ENCODE measurements around the gene DDX23. TPM values are rescaled to one million over a fixed set of nuclear protein-coding genes. Genes with fewer than 3 reads are reported as not detected.

Gene DDX23
- total and polyA plus RNA-seq, 11 donors: 16.8 to 51.2 (median 35.8) TPM

GRCh38 chr12:48832321-48833060 is 19.5 kb downstream of the DDX23 start:
- Histone ChIP-seq H3K4me1 (no peaks in the 10 kb centered on the region), H3K27me3 (no peaks in the 10 kb centered on the region), H3K9me3 (no peaks in the 10 kb centered on the region), H3K27ac (no peak overlapping the region), H3K36me3 (peaks cover 2 to 100% (median 97%) of the 10 kb centered on the region in 9 donors), H3K4me3 (no peak overlapping the region)
- DNase-seq: peak in 1 of 5 donors; percentile 43
- TF ChIP-seq CTCF (IDR thresholded peaks at IDR 0.05) (no peak), POLR2A (IDR thresholded peaks at IDR 0.05) (no peak)
- ATAC-seq: no peak
- 84 to 91% (median 88%) methylated on average over 12 of the region's 12 CpGs for WGBS, 4 donors
- intact Hi-C loops (cut with DNase I): no loop called here

- 89 to 94% (median 90%) methylated on average over 6 of the region's 6 CpGs for WGBS, 4 donors
- DNase-seq: peak in 1 of 5 donors; percentile 14
- ATAC-seq: no peak
- H3K27me3 ChIP-seq: no peaks in the 10 kb centered on the region
- peaks cover 2 to 98% (median 91%) of the 10 kb centered on the region in 9 donors for H3K36me3 ChIP-seq
- no peaks in the 10 kb centered on the region for H3K4me1 ChIP-seq
- H3K27ac ChIP-seq: no peak overlapping the region
- TF ChIP-seq POLR2A (IDR thresholded peaks at IDR 0.05): no peak
- no peak for TF ChIP-seq CTCF (IDR thresholded peaks at IDR 0.05)
- H3K4me3 ChIP-seq: no peak overlapping the region
- H3K9me3 ChIP-seq: no peaks in the 10 kb centered on the region
- intact Hi-C loops (cut with DNase I): no loop called here
Measured at GRCh38 chr12:48831257-48831656, 20.7 kb downstream of the DDX23 start.

- Histone ChIP-seq H3K4me3 (no peak overlapping the region), H3K4me1 (no peaks in the 10 kb centered on the region), H3K27ac (no peak overlapping the region), H3K36me3 (peaks cover 2 to 85% (median 72%) of the 10 kb centered on the region in 9 donors), H3K27me3 (no peaks in the 10 kb centered on the region), H3K9me3 (no peaks in the 10 kb centered on the region)
- intact Hi-C loops (cut with DNase I): no loop called here
- TF ChIP-seq CTCF (IDR thresholded peaks at IDR 0.05) (no peak), POLR2A (IDR thresholded peaks at IDR 0.05) (no peak)
- WGBS, 4 donors: 90 to 93% (median 92%) methylated on average over 13 to 16 of the region's 16 CpGs
- no peak for ATAC-seq
- DNase-seq: no peak
Measured at GRCh38 chr12:48828841-48829575, 23.0 kb downstream of the DDX23 start.

GRCh38 chr12:48828293-48828692 is 23.7 kb downstream of the DDX23 start:
- no peak overlapping the region for H3K4me3 ChIP-seq
- no peak for DNase-seq
- ATAC-seq: no peak
- H3K27me3 ChIP-seq: no peaks in the 10 kb centered on the region
- H3K4me1 ChIP-seq: no peaks in the 10 kb centered on the region
- peaks cover 2 to 79% (median 65%) of the 10 kb centered on the region in 9 donors for H3K36me3 ChIP-seq
- no peak overlapping the region for H3K27ac ChIP-seq
- no peaks in the 10 kb centered on the region for H3K9me3 ChIP-seq
- intact Hi-C loops (cut with DNase I): no loop called here
- TF ChIP-seq POLR2A (IDR thresholded peaks at IDR 0.05) (no peak), CTCF (IDR thresholded peaks at IDR 0.05) (no peak)
- WGBS, 4 donors: 49 to 76% (median 62%) methylated on average over 2 of the region's 2 CpGs

Measured in heart left ventricle (tissue), 16 donors.